Neuron (in vitro differentiated cells): ENCODE data around the gene CDH5.

Experiments used
- H2AFZ ChIP-seq: one replicate; pipeline ENCODE4 v1.6.1; 2013; ENCODE audit warnings: low read depth, mild to moderate bottlenecking, inconsistent platforms, low read length, moderate library complexity
- H3K27me3 ChIP-seq: one replicate; pipeline ENCODE4 v1.6.1; 2013; ENCODE audit warnings: low read length; ENCODE audit not compliant: insufficient read depth
- H3K36me3 ChIP-seq: one replicate; pipeline ENCODE4 v1.6.1; 2013; ENCODE audit warnings: low read length; ENCODE audit not compliant: insufficient read depth
- H3K4me1 ChIP-seq: one replicate; pipeline ENCODE4 v1.6.1; 2013; ENCODE audit warnings: low read length; ENCODE audit not compliant: insufficient read depth
- H3K4me3 ChIP-seq: 2 replicates; pipeline ENCODE4 v1.5.1; 2013; ENCODE audit warnings: mild to moderate bottlenecking, low read length, moderate library complexity
- H3K9me3 ChIP-seq: one replicate; pipeline ENCODE4 v1.6.1; 2013; ENCODE audit warnings: low read length

The CDH5 gene

GRCh38 chr16:66382171-66382965, 15.9 kb downstream of the CDH5 start:
- Histone ChIP-seq H3K4me1 (no peaks in the 10 kb centered on the region), H3K9me3 (no peaks in the 10 kb centered on the region), H3K36me3 (no peaks in the 10 kb centered on the region), H3K4me3 (no peak overlapping the region), H2AFZ (no peak overlapping the region), H3K27me3 (no peaks in the 10 kb centered on the region)

- no peaks in the 10 kb centered on the region for H3K27me3 ChIP-seq
- no peaks in the 10 kb centered on the region for H3K4me1 ChIP-seq
- H3K36me3 ChIP-seq: no peaks in the 10 kb centered on the region
- no peak overlapping the region for H2AFZ ChIP-seq
- no peaks in the 10 kb centered on the region for H3K9me3 ChIP-seq
- H3K4me3 ChIP-seq: no peak overlapping the region
Measured at GRCh38 chr16:66382966-66383299, 16.4 kb downstream of the CDH5 start.

GRCh38 chr16:66383551-66383950, 17.1 kb downstream of the CDH5 start:
- no peak overlapping the region for H2AFZ ChIP-seq
- no peaks in the 10 kb centered on the region for H3K27me3 ChIP-seq
- no peak overlapping the region for H3K4me3 ChIP-seq
- no peaks in the 10 kb centered on the region for H3K4me1 ChIP-seq
- no peaks in the 10 kb centered on the region for H3K9me3 ChIP-seq
- no peaks in the 10 kb centered on the region for H3K36me3 ChIP-seq

- no peaks in the 10 kb centered on the region for H3K36me3 ChIP-seq
- no peaks in the 10 kb centered on the region for H3K9me3 ChIP-seq
- no peak overlapping the region for H2AFZ ChIP-seq
- H3K4me3 ChIP-seq: no peak overlapping the region
- no peaks in the 10 kb centered on the region for H3K4me1 ChIP-seq
- no peaks in the 10 kb centered on the region for H3K27me3 ChIP-seq
Measured at GRCh38 chr16:66385415-66385814, 18.9 kb downstream of the CDH5 start.

- Histone ChIP-seq H2AFZ (no peak overlapping the region), H3K9me3 (no peaks in the 10 kb centered on the region), H3K27me3 (no peaks in the 10 kb centered on the region), H3K4me3 (no peak overlapping the region), H3K36me3 (no peaks in the 10 kb centered on the region), H3K4me1 (no peaks in the 10 kb centered on the region)
Measured at GRCh38 chr16:66386629-66387622, 20.4 kb downstream of the CDH5 start.

GRCh38 chr16:66387817-66388332, 21.4 kb downstream of the CDH5 start:
- Histone ChIP-seq H2AFZ (no peak overlapping the region), H3K4me1 (no peaks in the 10 kb centered on the region), H3K4me3 (no peak overlapping the region), H3K36me3 (no peaks in the 10 kb centered on the region), H3K27me3 (no peaks in the 10 kb centered on the region), H3K9me3 (no peaks in the 10 kb centered on the region)

DNA sequence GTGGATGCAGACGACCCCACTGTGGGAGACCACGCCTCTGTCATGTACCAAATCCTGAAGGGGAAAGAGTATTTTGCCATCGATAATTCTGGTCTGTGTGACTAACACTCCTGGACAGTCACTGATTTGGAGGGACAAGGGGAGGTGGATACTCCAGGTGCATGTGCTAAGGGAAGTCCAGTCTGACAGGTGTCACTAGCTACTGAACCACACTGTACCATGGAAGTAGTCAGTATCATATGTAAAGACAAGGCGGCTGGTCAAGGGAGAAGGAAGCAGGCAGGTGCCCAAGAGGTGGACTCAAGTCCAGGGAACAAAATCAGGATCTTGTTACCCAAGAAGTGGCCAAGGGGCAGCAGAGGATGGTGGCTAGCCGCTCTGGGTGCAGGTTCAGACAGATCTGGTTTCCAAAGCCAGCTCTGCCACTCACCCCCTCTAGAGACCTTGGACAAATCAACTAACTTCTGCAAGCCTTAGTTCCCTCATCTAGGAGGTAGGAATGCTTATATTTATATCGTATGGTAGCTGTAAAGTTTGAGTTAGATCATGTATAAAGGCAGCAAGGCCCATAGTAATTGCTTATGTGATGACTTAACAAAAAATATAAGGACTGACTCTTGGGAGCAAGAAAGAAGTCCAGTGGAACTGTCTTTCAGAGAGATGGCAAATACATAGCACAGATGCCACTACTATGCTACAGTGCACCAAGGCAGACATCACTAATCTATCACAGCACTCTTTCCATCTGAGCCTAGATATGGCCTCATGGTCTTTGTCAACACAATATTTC, 22.1 kb downstream of the CDH5 start:
- no peaks in the 10 kb centered on the region for H3K4me1 ChIP-seq
- H3K9me3 ChIP-seq: no peaks in the 10 kb centered on the region
- no peak overlapping the region for H2AFZ ChIP-seq
- H3K4me3 ChIP-seq: no peak overlapping the region
- no peaks in the 10 kb centered on the region for H3K36me3 ChIP-seq
- H3K27me3 ChIP-seq: no peaks in the 10 kb centered on the region

DNA sequence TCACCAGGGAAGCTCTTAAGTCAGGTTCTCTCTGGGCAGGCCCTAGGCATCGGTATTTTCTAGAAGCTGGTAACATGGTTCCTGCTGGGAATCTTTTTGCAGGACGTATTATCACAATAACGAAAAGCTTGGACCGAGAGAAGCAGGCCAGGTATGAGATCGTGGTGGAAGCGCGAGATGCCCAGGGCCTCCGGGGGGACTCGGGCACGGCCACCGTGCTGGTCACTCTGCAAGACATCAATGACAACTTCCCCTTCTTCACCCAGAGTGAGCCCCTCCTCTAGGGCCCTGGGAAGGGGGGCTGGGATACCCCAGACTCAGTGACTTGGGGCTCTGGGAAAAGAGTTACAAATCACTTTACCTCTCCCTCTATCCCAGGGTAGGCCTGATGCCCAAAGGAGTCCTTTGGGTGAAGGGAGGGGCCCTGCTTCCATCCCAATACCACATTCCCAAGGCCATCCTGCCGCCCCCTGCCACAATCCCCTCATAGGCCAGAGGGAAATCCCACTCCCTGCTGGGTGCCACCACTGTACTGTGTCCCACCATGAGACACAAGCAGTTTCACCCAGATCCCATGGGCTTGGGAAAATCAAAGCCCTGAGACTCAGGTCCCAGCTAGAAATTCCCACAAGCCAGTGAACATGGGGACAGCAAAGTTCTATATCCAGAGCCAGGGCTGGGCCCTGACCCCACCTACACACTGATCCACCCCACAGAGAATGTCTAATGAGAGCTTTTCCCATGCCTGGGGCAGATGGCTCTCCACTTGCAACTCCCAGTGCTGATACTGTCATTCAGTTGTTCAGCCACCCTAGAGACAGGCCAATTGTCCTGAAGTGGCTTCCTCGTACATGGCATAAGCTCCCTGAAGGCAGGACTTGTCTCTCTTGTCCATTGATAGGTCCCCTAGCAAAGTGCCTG, 23.0 kb downstream of the CDH5 start:
- H3K36me3 ChIP-seq: no peaks in the 10 kb centered on the region

GRCh38 chr16:66390346-66391108, 24.0 kb downstream of the CDH5 start:
- H3K9me3 ChIP-seq: no peaks in the 10 kb centered on the region
- no peaks in the 10 kb centered on the region for H3K36me3 ChIP-seq
- no peaks in the 10 kb centered on the region for H3K27me3 ChIP-seq
- no peak overlapping the region for H3K4me3 ChIP-seq
- H3K4me1 ChIP-seq: no peaks in the 10 kb centered on the region
- H2AFZ ChIP-seq: no peak overlapping the region

More for the DNA sequence above, 23.0 kb downstream of the CDH5 start:
- Histone ChIP-seq H3K27me3 (no peaks in the 10 kb centered on the region), H3K4me1 (no peaks in the 10 kb centered on the region), H3K4me3 (no peak overlapping the region), H2AFZ (no peak overlapping the region), H3K9me3 (no peaks in the 10 kb centered on the region)

DNA sequence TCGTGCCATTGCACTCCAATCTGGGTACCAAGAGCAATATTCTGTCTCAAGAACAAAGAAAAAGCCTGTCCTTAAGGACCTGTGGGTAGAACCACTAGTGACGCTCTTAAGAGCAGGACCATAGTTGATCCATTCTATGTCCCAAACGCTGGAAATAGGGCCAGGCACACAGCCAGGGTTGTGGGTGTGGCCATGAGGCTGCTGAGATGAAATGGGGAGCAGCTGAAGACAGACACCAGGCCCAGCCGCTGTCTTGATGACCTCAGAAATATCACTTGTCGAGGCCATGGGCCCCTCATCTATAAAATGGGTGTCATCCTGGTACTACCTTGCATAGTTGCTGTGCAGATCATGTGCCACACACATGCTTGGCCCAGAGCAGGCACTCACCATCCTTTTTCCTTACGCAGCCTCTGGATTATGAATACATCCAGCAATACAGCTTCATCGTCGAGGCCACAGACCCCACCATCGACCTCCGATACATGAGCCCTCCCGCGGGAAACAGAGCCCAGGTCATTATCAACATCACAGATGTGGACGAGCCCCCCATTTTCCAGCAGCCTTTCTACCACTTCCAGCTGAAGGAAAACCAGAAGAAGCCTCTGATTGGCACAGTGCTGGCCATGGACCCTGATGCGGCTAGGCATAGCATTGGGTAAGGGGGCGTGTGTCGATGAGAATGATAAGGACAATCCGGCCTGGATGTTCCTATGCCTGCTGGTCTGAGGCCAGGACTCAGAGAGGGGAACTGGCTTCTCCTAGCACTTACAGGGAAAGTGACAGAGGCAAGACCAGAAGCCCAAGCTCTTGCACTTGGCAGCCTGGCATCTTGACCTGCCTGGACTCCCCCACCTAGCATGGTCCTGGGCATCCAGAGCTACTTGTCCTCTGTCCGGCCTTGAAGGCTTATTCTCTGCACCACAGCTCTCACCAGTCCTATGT, 25.5 kb downstream of the CDH5 start:
- Histone ChIP-seq H3K9me3 (no peaks in the 10 kb centered on the region), H3K36me3 (no peaks in the 10 kb centered on the region), H3K4me1 (no peaks in the 10 kb centered on the region), H2AFZ (no peak overlapping the region), H3K4me3 (no peak overlapping the region), H3K27me3 (no peaks in the 10 kb centered on the region)
